Measurements from ENCODE around the gene BPNT1. TPM values are rescaled to one million over a fixed set of nuclear protein-coding genes. Genes with fewer than 3 reads are reported as not detected.
A peak's percentile ranks its signal among the peaks of the same experiment; 100 is the strongest.
"Not testable (repeated sequence)": the region's sequence is repeated elsewhere in the genome, so short reads cannot be mapped to it uniquely, and the experiment has no call there.

BPNT1 gene
- polyA plus RNA-seq, 3 donors = 43.1 to 55.2 (median 47.5) TPM

DNA sequence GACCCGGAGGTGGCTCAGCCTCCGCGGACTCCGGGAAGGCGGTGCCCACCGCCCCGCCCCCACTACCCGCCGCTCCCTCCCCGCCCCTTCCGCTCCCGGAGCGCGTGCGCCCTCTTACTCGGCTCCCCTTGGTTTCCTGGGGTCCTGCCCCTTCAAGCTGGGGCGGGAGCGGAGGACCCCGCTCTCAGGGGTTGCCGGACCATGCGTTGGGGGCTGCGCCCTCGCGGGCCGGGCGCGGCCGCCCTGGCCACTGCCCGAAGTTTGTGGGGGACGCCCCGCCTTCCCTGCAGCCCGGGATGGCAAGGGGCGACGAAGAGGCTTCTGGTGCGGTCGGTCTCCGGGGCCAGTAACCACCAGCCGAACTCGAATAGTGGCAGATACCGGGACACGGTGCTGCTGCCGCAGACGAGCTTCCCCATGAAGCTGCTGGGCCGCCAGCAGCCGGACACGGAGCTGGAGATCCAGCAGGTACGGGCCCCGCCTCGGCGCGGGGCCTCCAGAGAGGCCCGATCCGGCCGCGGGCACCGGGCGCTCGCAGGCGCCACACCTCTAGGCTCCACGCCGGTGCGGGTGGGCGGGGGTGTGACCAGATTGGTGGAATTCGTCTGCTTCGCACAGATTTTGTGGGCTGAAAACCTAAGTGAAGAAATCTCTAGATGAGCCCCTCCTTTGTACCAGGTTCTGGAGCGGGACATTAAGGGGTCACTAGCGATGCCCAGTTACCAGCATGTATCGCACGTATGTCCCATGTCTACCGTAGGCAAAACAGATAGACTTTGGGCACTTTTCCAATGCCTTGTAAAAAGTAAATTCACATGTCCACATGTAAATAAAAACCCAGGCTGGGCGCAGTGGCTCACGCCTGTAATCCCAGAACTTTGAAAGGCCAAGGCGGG, 4.7 kb upstream of the BPNT1 start, which contains the start of gene IARS2:
Gene IARS2 (plus strand): TSS at position 117 of the 896 bp plus-strand sequence. CDS start 85 bp downstream, at position 202.
- DNase-seq (ENCODE audit: extremely low read depth in 1 of 11, low read depth in 9 of 11, low spot score in 4 of 11) = peak; percentile 55 to 83 (median 74)

DNA sequence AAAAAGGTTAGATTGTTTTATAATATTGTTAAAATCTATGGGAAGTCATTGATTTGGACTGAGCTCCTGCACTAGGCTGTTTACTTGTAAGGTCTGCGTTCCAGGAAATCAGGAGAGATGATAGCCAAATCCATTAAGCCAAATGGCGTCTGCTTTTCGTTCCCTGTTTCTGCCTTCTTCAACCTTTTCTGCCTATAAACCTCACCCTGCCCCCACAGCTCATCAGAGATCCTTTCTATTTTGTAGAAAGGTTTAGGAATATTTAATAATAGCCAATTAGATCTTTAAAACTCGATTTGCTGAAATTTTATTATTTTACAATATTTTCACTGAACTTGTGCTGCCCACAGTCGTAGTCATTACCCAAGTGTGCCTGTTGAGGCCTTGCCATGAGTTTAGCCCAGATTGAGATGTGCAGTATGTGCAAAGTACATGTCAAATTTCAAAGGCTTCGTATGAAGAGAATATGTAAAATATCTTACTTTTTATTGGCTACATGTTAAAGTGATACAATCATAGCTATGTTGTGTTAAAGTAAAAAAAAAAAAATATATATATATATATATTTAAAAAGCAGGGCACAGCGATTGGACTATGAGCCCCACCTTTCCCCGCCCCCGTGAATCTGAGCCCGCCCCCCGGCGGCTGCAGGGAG, 3.9 kb upstream of the BPNT1 start:
- DNase-seq (ENCODE audit: extremely low read depth in 1 of 11, low read depth in 9 of 11, low spot score in 4 of 11) = no peak

DNA sequence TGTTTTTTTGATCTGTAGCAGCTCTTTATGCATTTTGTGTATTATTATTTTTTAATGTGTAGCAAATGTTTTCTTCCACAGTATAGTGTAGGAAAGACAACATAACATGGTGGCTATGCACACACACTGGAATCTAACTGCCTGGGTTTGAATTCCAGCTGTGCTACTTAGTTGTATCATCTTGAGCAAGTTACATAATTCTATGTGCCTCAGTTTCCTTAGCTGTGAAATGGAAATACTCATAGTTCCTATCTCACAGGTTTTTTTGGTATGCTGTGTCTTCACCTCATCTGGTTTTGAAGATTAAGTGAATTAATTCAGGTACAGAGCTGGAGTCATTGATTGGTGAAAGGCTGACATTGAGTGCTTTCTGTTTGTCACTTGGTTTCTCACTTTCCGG, 3.1 kb upstream of the BPNT1 start:
- DNase-seq (ENCODE audit: extremely low read depth in 1 of 11, low read depth in 9 of 11, low spot score in 4 of 11) = no peak

DNA sequence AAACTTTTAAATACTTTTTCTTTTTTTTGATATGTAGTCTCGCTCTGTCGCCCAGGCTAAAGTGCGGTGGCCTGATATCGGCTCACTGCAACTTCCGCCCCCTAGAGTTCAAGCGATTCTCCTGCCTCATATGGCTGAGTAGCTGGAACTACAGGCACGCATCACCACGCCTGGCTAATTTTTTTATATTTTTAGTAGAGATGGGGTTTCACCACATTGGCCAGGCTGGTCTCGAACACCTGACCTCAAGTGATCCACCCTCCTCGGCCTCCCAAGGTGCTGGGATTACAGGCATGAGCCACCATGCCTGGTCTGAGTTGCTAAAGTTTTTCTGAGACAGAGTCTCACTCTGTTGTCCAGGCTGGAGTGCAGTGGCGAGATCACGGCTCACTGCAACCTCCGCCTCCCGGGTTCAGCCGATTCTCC, 3.3 kb downstream of the BPNT1 start:
- DNase-seq (ENCODE audit: extremely low read depth in 1 of 11, low read depth in 9 of 11, low spot score in 4 of 11) = not testable (repeated sequence)

DNA sequence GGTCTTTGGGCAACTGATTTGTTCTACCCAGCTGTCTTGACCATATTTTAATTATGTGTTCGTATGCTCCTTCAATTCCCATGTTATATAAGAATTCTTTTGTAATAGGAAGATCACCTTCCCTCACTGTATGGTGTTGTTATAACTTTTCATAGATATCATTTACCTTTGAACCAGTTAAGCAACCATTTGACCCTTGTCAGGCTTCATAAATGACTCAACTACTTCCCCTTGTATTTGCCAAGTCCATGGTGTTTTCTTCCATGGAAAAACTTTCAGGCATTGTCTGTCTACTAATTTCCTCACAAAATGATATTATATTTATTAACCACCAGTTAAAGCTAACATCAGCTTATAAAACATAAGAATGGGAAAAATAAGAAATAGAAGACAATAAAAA, 5.1 kb downstream of the BPNT1 start:
- DNase-seq (ENCODE audit: extremely low read depth in 1 of 11, low read depth in 9 of 11, low spot score in 4 of 11) = no peak

DNA sequence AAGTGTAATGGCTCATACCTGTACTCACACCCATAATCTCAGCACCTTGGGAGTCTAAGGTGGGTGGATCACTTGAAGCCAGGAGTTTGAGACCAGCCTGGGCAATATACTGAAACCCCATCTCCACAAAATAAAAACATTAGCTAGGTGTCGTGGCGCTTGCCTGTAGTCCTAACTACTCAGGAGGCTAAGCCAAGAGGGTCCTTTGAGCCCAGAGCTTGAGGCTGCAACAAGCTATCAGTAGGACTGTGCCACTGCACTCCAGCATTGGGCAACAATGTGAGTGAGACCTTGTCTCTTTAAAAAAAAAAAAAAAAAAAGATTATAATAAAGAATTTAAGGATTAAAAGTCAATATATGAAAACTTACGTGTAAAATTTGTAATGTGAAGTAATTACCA, 11.7 kb downstream of the BPNT1 start:
- no peak for DNase-seq (ENCODE audit: extremely low read depth in 1 of 11, low read depth in 9 of 11, low spot score in 4 of 11)

DNA sequence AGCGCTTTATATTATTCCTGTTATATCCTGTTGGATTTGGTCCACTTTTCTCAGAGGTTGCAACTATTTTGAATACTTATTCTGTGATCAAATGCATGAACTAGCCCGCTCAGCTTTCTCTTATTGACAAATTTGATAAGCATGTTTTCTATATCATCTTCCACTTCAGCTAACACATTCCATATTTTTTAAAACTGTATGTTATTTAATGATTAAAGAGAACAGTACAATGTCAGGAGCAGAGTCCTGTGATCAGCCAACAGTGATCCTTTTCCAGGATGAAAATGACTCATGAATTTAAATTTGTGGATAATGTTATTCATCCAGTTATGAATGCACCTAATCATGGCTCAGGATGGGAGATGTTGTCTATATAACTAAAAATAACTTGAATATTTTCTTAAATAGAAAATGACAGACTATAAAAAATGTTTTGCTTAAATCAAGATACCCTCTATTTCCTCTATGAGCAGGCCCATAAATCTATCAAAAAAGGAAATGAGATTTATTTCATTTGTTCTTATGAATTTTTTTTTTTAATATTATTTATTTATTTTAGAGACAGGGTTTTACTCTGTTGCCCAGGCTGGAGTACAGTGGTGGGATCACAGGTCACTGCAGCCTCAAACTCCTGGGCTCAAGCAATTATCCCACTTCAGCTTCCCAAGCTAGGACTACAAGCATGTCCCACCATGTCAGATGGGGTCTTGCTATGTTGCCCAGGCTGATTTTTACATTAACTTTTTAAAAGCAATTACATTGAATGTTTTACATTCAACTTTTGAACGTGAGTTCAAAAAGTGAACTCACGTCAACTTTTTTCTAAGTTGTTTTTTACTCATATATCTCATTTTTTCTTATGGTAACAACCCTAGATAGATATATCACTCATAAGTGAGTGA, 12.5 kb downstream of the BPNT1 start:
- DNase-seq (ENCODE audit: extremely low read depth in 1 of 11, low read depth in 9 of 11, low spot score in 4 of 11) = no peak

DNA sequence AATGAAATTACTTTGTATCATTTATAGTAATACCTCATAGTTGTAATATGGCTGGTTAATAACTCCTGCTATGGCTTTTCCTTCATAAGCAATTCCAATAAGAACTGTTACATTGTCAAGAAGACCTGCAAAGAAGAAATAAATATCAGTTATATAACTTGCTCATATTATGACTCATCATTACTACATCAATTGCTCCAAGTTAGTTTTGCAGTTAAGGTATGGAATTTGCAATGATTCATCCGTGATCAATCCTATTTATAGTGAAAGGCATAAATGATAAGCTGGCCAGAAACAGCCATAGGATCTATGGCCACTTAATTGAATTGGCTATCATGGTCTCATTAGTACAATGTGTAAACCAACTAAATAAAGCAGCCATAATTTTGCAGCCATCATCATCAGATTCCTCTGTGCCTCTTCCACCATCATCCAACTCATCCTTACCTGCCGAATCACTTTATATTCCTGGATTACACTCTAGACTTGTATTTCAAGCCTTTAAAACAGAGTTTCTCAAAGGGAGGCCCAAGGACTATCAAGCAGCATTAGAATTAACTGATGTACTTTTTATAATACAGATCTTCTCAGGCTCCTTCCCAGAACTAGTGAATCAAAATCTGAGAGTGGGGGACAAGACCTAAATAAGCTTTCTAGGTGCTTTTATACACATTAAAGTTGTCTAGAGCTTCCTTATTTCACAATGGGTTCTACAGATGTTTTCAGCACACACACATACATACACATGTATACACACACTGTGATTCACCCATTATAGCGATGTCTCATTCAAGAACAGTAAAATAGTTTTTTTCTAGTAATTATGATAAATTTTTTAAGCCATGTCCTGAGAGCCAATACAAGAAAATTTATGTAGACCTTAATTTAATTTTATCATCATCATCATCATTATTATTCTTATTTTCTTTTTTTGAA, 22.1 kb downstream of the BPNT1 start:
- DNase-seq (ENCODE audit: extremely low read depth in 1 of 11, low read depth in 9 of 11, low spot score in 4 of 11) = no peak

DNA sequence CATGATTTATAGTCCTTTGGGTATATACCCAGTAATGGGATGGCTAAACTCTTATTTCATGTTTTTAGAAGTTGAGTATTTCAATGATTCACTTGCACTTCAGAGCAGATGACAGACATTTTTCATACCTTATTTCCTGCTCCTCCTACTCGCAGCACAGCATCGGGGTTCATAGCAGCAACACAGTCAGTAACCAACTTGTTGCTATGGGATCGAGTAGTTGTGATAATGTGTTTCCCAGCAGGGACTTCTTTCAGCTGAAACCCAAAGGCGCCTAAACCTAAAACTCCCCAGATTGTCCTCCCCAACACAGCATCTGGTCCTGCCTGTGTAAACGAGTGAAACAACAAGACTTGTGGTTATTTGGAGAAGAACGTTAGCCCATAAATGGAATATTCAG, 27.0 kb downstream of the BPNT1 start:
- DNase-seq (ENCODE audit: extremely low read depth in 1 of 11, low read depth in 9 of 11, low spot score in 4 of 11) = no peak

DNA sequence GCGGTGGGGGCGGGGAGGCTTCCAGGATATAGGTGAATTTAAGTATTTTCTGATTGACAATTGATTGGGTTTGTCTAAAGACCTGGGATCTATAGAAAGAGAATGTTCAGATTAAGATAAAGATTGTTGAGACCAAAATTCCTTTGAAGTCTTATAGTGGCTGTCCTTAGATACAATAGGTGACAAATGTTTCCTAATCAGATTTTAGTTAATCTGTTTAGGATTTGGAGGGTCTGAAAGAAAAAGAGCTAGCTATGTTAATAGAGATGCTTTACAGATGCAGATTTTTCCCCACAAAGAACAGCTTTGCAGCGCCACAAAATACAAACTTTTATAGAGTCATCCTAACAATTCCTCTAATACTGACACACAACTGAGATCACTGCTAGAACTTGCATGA, 28.7 kb downstream of the BPNT1 start:
- DNase-seq (ENCODE audit: extremely low read depth in 1 of 11, low read depth in 9 of 11, low spot score in 4 of 11) = no peak

DNA sequence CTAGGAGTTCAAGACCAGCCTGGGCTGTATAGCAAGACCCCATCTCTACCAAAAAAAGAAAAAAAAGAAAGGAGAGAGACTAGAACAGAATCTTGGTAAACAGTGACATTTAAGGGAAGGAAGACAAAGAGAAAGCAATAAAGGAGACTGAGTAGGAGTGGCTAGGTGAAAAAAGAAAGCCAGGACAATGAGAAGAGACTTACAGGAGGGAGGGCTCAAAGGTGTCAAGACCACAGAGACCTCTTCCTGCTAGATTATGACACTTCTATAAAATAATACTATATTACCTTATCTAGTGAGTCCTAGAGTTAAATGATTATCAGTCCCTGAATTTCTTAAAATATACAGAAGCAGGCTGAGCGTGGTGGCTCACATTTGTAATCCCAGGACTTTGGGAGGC, 33.2 kb downstream of the BPNT1 start:
- no peak for DNase-seq (ENCODE audit: extremely low read depth in 1 of 11, low read depth in 9 of 11, low spot score in 4 of 11)

DNA sequence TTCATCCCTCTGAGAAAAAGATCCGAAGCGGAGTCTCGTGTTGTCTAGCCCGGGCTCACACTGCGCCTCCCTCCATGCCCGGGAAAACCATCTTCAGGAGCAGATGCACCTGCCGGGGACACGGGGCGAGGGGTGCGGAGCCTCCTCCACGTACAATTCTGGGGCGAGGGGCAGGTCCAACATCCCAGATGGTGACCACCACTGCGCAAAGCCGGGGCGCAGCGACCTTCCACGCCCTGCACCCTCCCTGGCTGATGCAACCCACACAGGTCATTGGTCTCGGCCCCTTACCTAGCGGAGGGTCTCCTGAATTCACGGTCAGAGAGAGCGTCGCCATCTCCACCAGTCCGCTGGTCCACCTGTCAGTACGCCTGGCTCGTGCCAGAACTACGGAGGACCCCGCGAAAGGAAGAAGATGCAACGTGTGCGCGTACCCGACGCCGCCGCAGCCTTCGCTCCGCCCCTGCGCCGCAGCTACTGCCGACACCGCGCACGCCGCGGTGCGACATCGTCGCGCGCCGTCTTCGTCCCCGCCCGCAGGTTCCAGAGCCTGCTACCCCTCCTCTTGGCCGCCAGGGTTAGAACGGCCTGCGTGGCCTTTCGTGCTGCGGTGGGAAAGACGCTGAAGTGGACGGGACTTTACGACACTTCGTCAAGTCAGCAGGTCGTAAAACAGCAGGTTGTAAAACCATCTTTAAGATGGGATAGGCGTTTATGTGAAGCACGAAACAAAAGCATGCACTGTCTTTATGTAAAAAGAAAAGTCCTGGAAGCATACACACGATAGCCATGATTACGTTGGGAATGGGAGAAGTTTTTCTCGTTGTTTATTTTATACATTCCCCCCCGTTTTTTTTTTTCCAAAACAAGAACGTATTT, 43.3 kb downstream of the BPNT1 start, which contains the start of gene EPRS1:
Gene EPRS1 (minus strand): TSS at position 454 of the 879 bp plus-strand sequence. CDS start 117 bp downstream, at position 337.
- DNase-seq (ENCODE audit: extremely low read depth in 1 of 11, low read depth in 9 of 11, low spot score in 4 of 11) = peak; percentile 78 to 96 (median 91)

DNA sequence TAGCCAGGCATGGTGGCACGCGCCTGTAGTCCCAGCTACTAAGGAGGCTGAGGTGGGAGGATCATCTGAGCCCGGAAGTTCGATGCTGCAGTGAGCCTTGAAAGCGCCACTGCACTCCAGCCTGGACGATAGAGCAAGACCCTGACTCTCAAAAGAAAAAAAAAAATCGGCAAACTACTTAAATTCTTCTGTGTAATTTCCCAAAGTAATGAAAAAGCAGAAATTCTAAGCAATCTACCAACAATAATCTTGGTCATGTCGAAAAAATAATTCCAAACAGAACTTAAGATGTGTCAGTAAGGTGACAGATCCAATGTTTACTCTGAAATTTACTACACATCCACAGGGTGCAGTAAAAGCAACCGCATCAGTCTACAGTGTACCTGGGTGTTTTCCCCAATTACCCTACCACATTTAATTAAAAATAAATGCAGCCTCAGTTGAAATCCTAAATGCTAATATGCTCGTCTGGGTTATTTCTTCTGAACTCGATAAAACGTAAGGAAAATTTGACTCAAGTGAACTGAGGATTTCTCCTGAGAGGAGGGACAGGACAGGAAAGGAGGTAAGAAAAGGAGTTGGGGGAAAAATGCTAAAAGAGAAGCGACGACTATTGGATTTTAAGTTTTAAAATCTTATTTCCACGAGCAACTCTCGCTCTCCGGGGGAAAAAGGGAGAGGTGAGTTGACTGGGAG, 44.1 kb downstream of the BPNT1 start:
- peak in 2 of 11 donors; percentile 10 to 11 for DNase-seq (ENCODE audit: extremely low read depth in 1 of 11, low read depth in 9 of 11, low spot score in 4 of 11)

DNA sequence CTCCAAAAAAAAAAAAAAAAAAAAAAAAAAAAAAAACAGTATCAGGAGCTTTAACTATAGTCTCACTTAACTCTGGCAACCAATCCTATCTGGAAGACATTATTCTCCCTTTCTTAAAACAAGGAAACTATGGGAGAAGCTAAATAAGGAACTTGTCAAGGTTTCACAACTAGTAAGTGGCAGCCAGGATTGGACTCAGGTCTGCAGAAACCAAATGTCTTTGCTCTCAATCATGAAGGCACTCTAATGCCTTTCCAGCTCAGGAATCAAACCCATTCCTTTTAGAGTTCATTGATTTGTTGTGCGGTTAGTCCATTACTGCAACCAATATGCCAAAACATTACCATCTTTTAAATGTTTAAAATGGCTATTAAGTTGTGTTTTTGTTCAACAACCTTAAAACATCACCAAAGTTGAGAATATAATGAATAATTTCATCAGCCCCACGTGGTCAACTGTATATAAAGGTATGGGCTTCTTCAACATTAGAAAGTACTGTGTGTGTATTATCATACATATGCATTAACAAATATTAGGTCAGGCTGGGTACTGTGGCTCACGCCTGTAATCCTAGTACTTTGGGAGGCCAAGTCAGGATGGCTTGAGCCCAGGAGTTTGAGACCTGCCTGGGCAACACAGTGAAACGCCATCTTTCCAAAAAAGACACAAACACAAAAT, 44.8 kb downstream of the BPNT1 start:
- no peak for DNase-seq (ENCODE audit: extremely low read depth in 1 of 11, low read depth in 9 of 11, low spot score in 4 of 11)

DNA sequence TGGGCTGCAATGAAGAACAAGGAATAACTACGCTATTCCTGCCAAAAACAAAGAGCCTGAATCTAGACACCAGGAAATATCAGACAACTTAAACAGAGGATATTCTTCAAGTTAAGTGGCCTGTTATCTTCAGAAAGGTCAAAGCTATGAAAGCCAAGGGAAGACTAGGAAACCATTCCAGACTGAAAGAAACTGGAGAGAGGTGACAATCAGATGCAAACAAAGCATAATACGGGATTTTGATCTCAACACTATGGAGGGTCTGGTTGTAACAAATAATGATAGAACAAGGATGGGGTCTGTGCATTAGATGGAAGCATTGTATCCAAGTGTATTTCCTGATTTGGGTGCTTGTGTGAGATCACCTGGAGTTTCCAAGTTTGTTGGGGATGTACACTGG, 45.9 kb downstream of the BPNT1 start:
- no peak for DNase-seq (ENCODE audit: extremely low read depth in 1 of 11, low read depth in 9 of 11, low spot score in 4 of 11)

DNA sequence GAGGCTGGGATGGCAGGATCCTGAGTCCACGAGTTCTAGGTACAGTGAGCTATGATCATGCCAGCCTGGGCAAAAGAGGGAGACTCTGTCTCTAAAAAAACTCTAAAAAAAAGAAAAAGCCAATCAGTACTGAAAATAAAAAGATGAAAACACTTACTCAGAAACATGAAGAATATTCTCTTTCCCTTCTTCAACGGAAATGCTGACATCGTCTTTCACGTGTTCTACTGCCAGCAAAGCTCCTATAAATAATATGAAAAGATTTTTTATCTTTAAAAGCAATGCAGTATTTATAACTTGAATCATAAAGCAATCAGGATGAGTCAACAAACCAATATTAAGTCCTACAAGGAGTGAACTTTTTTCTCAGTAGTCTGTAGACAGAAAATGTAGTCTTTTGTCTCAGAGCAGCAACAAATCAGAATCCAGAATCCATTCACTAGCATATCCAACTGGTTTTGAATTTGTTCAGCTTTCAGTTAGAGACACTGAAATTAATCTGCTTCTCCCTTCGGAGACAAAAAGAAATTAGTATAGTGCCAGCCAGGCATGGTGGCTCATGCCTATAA, 49.5 kb downstream of the BPNT1 start:
- no peak for DNase-seq (ENCODE audit: extremely low read depth in 1 of 11, low read depth in 9 of 11, low spot score in 4 of 11)
